ENCODE data around the gene TMEM158. TPM values are rescaled to one million over a fixed set of nuclear protein-coding genes. Genes with fewer than 3 reads are reported as not detected.

The TMEM158 gene
- total and polyA plus RNA-seq, 2 of the 8 experiments (the other 6 are each of a cell fraction or from before 2014, with no cell fraction given): 6.8 to 30.3 TPM

DNA sequence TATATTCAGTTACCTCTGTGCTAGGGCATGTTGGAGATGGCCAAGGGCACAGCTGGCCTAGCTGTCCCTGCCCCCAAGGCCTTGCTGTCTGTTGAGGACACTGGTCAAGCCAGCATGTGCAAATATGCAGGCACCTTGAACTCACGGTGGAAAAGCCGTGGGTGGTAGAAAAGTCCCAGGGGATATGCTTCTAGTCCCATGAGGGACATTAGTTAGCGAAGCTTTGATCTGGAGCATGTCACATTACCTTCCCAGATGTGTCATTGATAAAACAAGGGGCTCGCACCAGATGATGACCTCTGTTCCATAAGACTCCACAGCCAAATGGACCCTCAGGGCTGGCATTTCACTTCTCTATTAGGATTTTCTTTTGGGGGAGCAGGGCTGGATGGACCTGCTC, 14.2 kb upstream of the TMEM158 start (continued):
- TF ChIP-seq, protein P1, sequence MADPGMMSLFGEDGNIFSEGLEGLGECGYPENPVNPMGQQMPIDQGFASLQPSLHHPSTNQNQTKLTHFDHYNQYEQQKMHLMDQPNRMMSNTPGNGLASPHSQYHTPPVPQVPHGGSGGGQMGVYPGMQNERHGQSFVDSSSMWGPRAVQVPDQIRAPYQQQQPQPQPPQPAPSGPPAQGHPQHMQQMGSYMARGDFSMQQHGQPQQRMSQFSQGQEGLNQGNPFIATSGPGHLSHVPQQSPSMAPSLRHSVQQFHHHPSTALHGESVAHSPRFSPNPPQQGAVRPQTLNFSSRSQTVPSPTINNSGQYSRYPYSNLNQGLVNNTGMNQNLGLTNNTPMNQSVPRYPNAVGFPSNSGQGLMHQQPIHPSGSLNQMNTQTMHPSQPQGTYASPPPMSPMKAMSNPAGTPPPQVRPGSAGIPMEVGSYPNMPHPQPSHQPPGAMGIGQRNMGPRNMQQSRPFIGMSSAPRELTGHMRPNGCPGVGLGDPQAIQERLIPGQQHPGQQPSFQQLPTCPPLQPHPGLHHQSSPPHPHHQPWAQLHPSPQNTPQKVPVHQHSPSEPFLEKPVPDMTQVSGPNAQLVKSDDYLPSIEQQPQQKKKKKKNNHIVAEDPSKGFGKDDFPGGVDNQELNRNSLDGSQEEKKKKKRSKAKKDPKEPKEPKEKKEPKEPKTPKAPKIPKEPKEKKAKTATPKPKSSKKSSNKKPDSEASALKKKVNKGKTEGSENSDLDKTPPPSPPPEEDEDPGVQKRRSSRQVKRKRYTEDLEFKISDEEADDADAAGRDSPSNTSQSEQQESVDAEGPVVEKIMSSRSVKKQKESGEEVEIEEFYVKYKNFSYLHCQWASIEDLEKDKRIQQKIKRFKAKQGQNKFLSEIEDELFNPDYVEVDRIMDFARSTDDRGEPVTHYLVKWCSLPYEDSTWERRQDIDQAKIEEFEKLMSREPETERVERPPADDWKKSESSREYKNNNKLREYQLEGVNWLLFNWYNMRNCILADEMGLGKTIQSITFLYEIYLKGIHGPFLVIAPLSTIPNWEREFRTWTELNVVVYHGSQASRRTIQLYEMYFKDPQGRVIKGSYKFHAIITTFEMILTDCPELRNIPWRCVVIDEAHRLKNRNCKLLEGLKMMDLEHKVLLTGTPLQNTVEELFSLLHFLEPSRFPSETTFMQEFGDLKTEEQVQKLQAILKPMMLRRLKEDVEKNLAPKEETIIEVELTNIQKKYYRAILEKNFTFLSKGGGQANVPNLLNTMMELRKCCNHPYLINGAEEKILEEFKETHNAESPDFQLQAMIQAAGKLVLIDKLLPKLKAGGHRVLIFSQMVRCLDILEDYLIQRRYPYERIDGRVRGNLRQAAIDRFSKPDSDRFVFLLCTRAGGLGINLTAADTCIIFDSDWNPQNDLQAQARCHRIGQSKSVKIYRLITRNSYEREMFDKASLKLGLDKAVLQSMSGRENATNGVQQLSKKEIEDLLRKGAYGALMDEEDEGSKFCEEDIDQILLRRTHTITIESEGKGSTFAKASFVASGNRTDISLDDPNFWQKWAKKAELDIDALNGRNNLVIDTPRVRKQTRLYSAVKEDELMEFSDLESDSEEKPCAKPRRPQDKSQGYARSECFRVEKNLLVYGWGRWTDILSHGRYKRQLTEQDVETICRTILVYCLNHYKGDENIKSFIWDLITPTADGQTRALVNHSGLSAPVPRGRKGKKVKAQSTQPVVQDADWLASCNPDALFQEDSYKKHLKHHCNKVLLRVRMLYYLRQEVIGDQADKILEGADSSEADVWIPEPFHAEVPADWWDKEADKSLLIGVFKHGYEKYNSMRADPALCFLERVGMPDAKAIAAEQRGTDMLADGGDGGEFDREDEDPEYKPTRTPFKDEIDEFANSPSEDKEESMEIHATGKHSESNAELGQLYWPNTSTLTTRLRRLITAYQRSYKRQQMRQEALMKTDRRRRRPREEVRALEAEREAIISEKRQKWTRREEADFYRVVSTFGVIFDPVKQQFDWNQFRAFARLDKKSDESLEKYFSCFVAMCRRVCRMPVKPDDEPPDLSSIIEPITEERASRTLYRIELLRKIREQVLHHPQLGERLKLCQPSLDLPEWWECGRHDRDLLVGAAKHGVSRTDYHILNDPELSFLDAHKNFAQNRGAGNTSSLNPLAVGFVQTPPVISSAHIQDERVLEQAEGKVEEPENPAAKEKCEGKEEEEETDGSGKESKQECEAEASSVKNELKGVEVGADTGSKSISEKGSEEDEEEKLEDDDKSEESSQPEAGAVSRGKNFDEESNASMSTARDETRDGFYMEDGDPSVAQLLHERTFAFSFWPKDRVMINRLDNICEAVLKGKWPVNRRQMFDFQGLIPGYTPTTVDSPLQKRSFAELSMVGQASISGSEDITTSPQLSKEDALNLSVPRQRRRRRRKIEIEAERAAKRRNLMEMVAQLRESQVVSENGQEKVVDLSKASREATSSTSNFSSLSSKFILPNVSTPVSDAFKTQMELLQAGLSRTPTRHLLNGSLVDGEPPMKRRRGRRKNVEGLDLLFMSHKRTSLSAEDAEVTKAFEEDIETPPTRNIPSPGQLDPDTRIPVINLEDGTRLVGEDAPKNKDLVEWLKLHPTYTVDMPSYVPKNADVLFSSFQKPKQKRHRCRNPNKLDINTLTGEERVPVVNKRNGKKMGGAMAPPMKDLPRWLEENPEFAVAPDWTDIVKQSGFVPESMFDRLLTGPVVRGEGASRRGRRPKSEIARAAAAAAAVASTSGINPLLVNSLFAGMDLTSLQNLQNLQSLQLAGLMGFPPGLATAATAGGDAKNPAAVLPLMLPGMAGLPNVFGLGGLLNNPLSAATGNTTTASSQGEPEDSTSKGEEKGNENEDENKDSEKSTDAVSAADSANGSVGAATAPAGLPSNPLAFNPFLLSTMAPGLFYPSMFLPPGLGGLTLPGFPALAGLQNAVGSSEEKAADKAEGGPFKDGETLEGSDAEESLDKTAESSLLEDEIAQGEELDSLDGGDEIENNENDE (IDR thresholded peaks at IDR 0.05; ENCODE audit: insufficient replicate concordance, low read length): no peak
- TF ChIP-seq TBP (IDR thresholded peaks at IDR 0.05; ENCODE audit: low read depth, low read length) (no peak), SUZ12 (IDR thresholded peaks at IDR 0.05; ENCODE audit: low read length) (no peak), SP1 (IDR thresholded peaks at IDR 0.05; ENCODE audit: low read depth, low read length) (no peak), BRCA1 (IDR thresholded peaks at IDR 0.05; ENCODE audit: low read depth, low read length) (no peak), MAFK (IDR thresholded peaks at IDR 0.05; ENCODE audit: low read depth, low read length) (no peak), TCF12 (IDR thresholded peaks at IDR 0.05; ENCODE audit: low read depth, low read length) (no peak), NRF1 (IDR thresholded peaks at IDR 0.05; ENCODE audit: low read depth, low read length) (no peak), CBX5 (IDR thresholded peaks at IDR 0.05; ENCODE audit: low read depth, low read length) (no peak), EZH2 (IDR thresholded peaks at IDR 0.05; ENCODE audit: low read depth, low read length, severe bottlenecking) (no peak)

Measured in H1 (cell line).